Stimulated activated CD4-positive, alpha-beta T cell treated with anti-CD3 and anti-CD28 coated beads, Interleukin-12 subunit alpha, Interleukin-12 subunit beta, amount 100 ng/mL, for 48 hours (primary cell): ENCODE results near the gene HK3.

Experiments used
- DNase-seq, 3 donors: peaks; one replicate each; pipeline ENCODE4 v3.0.0-alpha.2; 2020; ENCODE audit warnings: low read depth in 2 of 3, low spot score in 1 of 3

HK3 gene

GRCh38 chr5:176902102-176902814 lies 3.1 kb upstream of the HK3 start:
- DNase-seq = no peak

DNA sequence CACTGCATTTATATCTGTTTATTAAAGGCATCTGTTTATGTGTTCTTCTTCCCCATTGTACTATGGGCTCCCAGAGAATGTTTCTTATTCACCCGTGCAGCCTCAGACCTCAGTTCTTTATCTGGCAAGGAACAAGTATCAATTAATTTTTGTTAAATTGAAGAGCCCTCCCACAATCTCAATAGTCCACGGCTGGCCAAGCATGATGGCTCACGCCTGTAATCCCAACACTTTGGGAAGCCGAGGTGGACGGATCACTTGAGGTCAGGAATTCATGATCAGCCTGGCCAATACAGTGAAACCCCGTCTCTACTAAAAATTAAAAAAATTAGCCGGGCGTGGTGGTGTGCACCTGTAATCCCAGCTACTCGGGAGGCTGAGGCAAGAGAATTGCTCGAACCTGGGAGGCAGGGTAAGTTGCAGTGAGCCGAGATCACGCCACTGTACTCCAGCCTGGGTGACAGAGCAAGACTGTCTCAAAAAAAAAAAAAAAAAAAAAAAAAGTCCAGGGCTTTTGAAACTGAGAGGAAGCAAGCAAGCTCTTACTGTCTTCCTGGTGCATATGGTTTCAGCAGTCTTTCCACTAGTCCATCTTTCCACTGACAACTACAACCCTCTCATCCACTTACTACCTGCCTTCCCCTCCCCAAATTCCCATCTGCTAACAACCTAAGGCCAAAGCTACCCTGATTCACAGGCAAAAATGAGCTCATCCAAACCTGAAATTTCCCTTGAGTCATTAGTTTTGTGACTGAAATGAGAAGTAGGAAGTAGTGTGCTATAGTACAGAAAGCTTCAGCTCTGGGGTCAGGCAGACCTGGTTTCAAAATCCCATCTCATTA lies 2.3 kb upstream of the HK3 start:
- DNase-seq = peak in 2 of 3 donors; percentile 4 to 43

- no peak for DNase-seq
Observed at GRCh38 chr5:176900780-176901204, 1.6 kb upstream of the HK3 start.

DNA sequence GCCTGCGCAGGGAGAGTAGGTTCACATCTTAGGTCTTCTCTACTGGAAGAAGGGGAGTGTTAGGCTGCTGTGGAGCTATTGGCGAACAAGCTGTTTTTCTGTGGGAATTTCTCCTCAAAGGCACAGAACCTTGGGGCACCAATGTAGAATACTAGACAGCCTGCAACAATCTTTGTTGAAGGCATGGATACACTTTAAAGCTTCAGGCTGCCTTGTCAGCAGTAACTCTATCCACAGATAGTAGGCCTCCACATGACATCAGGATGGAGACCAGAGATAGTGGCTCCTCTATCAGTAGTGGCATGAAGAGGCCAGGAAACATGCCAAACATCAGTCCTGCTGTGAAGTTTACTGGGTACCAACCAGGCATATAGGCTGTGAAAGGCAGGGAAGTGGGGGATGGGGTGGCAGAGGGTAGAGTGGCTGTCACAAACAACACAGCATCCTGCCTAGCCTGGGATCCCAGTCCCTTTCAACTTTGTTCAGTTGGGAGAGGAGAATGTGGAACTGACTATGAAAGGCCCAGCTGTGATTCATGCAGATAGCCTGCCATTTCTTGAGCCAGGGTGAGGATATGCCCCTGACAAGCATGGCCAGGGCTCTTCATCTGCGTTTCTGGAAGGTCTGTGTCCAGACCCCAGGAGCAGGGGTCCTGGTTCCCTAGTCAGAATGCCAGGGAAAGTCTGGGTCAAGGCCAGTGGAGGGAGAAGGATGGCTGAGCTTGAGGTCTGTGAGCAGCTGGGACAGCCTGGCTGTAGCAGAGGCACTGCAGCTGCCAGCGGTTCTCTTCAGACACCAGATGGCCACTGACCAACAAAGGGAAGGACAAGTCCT lies 1.0 kb upstream of the HK3 start:
- no peak for DNase-seq

DNA sequence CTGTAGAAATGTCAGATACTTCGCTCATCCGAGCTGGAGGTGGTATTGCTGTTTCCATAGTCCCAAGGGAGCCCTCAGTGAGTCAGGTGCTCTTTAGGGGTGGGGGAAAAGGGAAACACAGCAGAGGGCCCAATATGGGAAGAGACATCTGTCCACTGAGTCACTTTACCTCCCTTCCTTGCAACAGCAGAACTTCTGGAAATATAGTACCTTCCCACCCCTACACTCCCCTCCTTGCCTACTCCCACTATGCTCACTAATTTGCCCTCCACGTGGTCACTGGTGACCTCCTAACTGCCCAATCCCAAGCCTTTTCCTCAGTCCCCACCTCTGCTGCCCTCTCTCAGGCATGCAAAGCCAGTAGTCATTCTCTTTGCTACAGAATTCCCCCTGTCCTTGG lies 1.9 kb downstream of the HK3 start:
- no peak for DNase-seq

GRCh38 chr5:176895831-176896230 lies 3.3 kb downstream of the HK3 start:
- DNase-seq = no peak

DNA sequence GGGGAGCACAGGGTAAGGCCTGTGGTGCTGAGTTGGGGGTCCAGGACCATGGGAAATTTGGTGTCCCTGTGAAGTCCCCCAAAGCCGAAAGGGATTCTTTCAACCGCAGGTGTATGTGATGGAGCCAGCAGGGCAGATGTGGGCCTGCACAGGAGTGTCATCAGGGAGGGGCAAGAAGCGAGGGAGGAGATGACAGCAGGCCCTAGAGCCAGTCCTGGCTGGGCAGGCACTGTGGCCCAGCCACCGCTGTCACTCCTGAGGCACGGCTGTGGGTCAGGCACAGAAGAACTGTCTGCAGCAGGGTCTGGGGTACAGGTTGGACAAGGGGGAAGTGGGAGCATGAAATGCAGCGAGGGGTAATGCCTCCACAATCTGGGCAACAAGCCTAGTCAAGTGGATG lies 4.8 kb downstream of the HK3 start:
- no peak for DNase-seq

- DNase-seq = no peak
Observed at GRCh38 chr5:176892663-176893062, 6.5 kb downstream of the HK3 start.

DNA sequence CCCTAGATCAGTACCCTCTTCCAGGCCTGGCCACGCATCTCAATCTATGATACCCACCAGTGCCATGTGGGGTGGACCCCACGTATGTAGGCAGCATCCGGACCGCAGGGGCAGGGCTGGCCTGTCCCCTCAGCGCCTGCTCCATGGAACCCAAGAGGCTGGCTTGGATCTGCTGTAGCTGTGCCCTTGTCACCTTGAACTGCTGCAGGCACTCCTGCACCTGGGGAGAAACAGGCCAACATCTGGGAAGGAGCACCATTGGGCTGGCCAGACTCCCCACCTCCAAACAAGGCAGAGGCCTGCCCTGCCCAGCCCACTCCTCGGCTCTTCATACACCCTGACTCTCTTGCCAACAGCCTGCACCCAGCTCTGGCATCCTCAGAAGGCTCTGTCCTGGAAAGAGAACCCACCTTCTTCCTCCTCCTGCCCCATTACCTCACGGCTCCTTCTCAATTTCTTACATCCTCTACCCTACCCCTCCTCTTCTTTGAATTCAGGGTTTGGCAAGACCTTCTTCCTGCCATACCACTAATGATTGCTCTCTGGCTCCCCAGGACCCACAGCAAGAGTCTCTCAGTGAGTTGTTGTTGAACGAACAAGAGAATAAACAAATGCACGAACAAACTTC lies 7.7 kb downstream of the HK3 start:
- no peak for DNase-seq

DNA sequence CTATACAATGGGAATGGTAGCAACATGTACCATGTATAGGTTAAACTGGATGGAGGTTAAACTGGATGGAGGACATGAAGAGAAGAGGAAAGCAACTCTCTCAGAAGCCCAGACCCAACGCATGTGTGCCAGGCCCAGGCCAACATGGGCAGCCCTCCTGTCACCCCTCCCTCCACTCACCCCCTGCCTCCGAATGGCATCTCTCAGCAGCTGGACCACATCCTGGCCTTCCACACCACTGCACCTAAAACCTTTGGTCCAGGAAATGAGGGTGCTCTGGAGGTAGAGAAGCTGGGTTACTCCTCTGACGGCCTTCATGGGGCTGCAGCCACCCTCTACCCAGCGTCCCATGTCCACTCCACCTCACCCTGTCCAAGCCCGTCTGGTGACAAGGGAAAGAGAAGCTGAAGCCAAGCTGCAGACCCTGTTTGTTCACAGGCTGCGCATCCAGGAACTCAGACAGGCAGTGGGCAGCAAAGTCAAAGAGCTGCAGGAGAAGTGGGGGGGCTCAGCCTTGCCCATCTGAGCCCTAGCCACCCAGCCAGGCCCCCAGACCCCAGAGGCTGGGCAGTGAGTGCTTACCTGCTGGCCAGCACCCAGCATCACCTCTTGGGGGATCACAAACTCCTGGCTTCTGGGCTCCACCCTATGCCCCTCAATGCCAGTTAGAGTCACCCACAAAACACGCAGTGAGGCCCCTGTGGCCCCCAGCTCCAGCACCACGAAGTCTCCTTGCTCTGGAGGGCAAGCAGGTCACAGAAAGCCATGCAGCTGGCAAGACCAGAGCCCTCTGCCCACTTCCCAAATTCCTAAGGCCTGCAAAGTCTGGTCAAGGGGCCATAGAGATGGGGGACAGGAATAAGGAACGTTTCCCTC lies 8.5 kb downstream of the HK3 start:
- no peak for DNase-seq

DNA sequence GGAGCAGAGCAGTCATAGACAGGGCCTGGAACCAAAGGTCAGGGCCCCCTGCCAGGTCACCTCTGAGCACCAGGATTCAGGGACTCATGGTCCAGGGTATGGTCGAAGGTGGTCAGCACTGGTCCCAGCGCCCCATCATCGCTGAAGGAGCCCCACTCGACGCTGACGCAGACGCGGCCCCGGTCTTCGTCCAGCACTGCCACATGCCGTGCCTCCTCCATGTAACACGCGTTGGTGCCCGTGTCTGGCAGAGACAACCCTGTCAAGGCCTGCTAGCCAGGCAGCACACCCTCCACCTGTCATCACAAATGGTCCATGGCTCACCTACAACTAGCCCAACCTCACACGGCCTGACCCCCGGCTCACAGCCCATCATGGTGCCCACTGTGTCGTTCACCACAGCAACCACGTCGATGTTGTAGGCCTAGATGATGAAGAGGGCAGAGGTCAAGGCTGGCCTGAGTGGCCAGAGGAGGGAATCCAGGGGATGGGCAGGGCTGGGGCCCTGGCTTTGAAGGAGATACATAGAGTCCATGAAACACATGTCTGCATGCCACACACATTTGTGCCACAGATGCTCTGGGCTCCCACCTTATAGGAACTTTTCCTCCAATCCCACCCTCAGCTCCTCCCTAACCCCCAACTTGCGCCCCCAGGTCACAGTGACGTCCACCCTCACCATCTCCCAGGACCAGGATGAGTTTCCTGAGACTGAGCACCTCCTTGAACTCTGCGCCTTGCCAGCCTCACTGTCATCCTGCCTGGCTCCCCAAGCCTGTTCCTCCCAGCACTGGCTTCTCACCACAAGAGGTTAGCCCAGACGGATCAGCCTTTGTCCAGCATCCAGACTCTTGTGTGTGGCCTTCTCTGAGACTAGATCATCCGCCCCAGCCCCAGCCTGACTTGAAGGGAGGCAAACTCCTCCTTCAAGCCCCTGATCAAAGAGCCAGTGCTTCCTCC lies 9.5 kb downstream of the HK3 start:
- DNase-seq = no peak

- DNase-seq = no peak
Observed at GRCh38 chr5:176888865-176889165, 10.3 kb downstream of the HK3 start.

- no peak for DNase-seq
Observed at GRCh38 chr5:176888016-176888864, 10.9 kb downstream of the HK3 start.

DNA sequence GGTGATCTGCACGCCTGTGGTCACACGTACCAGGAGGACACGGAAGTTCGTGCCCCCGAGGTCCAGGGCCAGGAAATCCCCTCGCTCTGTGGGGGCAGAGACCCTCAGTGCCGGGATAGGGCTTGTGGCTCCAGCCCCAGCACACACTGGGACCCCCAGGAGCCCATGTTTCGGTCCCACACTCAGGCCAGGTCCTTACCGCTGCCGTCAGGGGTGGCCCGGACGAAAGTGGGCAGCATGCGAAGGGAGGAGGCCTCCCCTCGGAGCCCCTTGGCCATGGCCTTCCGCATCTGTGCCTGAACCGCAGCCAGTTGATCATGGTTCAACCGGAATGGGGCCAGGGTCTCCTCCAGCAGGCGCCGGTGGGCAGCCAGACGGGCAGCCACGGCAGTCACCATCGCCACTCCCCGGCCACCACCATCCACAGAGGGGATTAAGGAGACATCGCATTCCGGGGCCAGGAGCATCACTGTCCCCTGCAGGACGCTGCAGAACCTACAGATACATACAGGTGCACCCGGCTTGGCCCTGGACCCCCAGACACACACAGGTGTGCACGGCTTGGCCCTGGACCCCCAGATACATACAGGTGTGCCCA lies 11.8 kb downstream of the HK3 start:
- no peak for DNase-seq

DNA sequence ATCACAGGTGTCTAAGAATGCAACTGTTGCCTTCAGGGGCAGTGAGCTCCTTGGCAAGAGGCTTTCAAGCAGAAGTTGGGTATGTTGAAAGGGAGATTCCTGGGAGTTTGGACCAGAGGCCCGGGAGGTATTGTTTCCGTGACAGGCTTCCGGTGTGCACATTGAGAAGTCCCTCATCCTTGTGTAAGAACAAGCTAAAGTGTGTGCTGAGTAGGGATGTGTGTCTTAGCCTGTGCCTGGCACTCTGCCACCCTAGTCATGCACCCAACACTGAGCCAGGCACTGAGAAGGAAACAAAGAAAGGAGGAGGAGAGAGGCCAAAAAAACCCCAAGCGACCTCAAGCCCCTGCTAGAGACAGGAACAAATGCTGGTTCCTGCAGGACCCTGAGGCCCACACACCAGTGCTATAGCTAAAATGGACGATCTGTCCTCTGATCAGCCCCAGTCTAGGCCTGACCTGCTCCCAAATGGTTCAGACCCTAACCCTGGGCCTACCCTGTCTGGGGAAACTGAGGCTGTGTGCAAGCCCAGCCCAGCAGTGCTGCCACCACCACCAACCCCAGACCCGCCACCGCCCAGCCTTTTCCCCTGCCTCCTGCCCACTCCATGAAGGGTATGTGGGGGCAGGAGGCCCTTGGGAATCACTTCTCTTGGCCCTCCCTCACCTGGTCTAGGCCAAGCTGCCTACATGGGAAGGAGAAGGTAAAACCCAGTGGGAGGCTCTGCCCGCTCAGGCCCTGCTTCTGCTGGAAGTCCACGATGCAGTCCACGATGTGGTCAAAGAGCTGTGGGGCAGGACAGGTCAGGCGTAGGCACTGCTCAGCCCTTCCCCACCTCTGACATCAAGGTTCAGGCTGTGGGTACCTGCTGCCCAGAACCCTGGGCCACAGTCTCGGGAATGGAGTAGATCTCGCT lies 12.6 kb downstream of the HK3 start:
- DNase-seq = no peak

GRCh38 chr5:176884571-176884890 lies 14.6 kb downstream of the HK3 start:
- DNase-seq = no peak
